ENCODE data around the gene ANKRD60. TPM values are rescaled to one million over a fixed set of nuclear protein-coding genes. Genes with fewer than 3 reads are reported as not detected.
A peak's percentile ranks its signal among the peaks of the same experiment; 100 is the strongest.

Gene ANKRD60
- total RNA-seq, 1 experiment from 2014 or later = not detected

DNA sequence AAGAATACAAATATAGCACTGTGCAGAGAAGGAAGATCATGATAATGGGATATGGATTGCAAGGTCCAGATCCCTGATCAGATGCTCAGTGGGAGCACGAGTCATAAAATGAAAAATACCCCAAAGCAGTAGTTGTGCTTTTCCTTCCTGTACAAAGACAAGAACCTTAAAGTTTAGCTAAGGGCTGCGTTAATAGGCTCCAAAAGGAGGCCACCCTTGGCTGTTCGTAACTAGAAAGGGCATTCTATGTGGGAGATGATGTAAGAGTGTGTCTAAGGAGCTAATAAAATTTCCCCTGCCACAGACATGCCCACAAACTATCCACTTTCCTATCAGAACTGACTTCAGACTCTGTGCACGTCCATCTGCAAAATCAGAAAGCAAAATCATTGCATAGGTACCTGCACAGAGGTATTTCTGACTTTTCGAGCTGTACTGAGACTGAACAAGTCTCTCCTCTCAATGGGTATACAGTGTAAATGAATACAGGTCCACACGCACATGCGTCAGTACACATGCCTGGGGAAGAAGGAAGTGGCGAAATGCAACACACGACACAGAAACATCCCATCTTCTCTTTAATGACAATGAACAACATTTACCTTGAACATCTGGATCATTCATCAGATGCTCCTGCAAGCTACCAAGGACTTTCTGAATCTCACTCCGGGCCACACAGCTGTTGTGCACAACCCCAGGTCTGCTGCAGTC lies 16.9 kb upstream of the ANKRD60 start:
- no peak for DNase-seq (ENCODE audit: low spot score)

DNA sequence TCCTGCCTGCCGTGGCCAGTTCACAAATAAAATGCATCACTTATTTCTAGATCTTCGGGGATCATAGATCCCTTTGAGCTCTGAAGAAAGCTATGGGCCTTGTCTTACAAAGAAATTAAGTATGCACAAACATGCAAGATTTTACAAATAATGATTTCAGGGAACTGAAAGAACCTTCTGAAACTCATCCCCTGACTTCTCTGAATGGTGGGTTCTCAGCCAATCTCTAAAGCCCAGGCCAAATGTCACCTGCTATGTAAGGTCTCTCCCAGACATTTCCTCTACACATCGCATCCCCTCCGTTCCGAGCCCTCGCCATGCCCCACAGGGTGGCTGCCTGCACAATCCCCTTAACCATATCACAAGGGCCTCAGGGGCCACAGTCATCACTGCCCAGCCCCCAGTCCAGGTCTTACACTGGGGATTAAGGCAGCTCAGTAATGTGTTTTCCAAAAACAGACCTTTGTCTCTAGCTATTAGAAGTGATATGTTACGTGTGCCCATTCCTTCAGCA lies 16.1 kb upstream of the ANKRD60 start:
- DNase-seq (ENCODE audit: low spot score) = no peak

DNA sequence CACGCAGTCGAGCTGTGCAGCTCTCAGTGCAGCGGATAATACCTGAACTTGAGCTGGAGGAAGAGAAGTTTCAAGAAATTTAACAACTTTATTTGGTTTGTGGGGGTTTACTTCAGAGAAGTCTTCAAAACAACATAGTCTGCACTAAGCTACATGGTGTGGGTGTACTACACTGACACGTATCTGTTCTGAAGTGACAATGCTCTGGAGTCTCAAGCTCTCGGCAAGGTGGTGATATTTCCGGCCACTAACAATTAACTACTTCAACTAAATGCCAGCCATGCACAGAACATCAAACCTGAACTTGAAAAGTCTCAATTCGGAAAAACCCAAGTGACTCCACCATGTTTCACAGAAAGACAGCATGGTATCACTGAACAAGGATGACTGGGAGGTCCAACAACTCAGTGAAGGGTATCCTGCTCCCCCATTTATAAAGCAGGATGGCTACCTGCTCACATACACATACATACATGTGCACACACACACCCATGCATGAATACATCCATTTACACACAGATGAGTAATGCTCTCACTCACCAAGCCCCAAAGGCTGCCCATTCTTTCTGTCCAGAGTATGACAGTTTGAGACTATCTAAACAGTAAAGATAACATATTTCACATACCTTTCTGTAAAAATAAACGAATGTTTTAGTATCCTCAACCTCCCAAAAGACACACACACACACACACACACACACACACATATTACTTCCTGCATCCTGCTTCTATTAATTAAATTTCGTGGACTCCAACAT lies 15.4 kb upstream of the ANKRD60 start:
- no peak for DNase-seq (ENCODE audit: low spot score)

DNA sequence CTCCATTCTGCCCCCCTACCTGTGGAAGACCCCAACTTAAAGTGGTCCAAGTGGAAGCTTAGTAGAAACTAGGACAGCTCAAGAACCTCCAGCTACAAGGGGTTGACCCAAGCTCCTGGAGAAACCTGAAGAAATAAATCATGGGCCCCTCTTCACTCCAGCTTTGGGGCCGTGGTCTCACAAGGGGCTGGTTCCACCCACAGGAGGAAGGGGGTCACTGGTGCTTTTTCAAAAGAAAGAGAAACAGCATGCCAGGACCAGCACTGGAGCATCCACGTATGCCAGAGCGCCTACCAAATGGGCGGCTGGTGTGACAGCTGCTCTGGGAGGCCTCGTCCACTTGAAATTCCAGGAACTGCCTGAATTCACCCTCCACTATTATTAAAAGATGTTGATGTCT lies 14.4 kb upstream of the ANKRD60 start:
- no peak for DNase-seq (ENCODE audit: low spot score)

- DNase-seq (ENCODE audit: low spot score) = no peak
These were observed 13.5 kb upstream of the ANKRD60 start for GRCh38 chr20:58241766-58242465.

DNA sequence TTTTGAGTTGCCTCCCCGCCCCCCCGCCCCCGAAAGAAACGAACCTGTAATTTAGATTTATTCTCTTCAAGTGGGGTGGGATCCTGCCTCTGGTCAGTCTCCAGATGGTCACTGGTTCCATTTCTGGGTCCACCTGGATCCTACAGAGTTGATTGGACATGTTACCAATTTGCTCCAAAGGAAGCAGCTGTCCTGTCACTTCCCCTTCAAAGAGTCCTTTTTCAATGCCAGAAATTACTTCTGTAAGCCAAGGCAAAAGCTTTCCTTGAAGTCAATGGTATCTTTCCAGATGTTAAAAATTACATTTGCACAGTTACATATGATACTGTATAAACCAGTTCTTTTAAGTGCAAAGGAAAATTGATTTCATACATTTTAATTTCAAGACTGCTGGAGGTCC lies 12.0 kb upstream of the ANKRD60 start:
- DNase-seq (ENCODE audit: low spot score) = no peak

- no peak for DNase-seq (ENCODE audit: low spot score)
These were observed 10.8 kb upstream of the ANKRD60 start for GRCh38 chr20:58239216-58239615.

DNA sequence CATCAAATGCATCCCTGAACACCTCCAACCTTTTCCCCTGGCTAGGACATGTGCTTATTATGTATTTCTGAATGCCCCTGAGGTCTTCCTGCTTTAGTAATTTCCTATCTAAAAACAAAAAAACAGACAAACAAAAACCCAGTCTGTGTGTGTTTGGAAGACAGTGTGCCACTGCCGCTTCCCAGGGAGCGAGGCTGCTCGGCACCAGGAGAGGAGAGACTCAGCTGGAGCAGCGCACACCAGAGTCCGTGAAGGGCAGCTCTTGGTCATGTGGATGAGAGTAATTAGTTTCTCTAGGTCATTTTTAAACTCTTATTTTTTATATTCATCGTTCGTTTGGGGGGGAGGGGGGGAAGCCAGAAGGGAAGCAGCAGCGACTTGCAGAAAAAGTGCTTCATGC lies 10.0 kb upstream of the ANKRD60 start:
- DNase-seq (ENCODE audit: low spot score) = no peak

DNA sequence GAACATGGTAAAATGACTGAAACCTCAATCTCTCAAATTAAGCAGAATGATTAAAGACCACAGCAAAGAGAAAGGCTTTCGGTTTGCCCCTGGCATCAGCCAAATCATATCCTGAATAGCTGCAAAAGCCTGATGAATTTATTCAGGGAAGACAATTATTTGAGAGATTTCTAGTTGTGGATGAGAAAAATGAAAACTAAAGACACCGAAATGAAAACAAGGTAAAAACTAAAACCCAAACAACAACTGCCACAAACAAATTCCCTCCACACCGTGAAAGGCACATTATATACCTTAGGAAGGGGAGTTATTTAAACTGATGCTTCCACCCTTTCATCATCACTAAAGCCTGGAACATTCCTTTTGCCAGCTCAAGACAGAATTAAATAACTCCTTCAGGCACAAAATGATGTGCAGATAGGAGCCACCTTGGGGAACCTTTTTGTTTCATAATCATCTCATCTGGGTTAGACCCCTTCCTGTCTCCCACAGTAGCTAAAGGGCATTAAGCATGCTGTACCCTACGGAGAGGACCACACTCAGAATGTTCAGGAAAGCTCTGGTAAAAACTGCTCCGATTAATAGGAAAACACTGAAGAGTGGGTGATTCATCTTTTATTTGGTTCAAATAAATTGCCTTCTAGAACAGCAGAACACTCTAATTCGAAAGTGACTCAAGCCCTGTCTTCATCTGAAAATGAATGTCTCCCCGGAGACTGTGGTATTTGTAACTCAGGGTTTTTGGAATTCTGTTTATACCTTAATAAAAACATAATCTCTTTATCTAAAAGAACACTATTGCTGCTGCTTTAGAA lies 9.1 kb upstream of the ANKRD60 start:
- no peak for DNase-seq (ENCODE audit: low spot score)

DNA sequence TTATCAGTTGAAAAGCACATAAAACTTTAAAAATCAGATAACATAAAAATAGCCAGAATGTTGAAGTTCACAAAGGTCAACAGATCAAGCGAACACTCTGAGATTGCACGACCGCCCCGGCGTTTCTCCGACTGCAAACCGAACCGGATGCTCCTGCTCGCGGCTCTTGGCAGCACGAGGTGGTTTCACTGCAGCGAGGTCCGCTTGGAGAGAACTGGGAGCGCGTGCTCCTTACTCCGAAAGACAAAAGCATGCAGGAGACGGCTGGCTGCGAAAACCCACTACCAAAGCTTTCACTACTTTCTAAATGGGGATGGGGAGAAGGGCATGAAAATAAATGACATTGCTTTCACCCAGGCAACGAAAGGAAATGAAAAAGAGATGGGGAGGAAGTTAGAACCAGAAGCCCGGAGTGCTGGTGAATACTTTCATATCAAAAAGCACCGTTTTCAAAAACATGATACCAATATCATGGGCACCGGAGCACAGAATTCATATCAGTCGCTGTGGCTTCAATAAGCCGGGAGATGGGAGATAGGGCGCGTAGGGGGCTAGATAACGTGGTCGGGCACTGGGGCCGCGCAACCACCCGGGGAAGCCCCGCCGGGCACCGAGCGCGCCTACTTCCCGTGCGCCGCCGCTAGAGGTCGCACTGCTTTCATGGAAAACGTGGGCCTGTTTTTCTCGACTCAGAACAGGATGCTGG lies 8.3 kb upstream of the ANKRD60 start:
- DNase-seq (ENCODE audit: low spot score) = peak; percentile 55

DNA sequence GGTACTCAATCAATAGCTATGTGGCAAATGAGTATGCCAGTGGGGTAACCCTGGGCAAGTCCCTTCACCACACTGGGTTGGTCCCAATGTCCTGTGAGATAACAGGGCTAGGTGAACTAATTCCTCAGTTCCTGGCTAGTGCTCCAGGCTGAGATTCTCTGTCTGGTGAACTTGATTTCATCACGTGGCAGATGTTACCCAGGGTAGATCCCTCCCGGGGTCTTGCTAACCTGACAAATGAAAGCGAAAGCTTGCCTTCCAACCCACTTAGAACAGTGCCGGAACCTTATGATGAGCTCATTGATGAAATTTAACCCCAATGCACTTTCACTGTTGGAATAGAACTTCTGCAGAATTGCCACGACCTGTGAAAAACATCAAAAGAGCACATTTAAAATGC lies 6.6 kb upstream of the ANKRD60 start:
- DNase-seq (ENCODE audit: low spot score) = no peak

DNA sequence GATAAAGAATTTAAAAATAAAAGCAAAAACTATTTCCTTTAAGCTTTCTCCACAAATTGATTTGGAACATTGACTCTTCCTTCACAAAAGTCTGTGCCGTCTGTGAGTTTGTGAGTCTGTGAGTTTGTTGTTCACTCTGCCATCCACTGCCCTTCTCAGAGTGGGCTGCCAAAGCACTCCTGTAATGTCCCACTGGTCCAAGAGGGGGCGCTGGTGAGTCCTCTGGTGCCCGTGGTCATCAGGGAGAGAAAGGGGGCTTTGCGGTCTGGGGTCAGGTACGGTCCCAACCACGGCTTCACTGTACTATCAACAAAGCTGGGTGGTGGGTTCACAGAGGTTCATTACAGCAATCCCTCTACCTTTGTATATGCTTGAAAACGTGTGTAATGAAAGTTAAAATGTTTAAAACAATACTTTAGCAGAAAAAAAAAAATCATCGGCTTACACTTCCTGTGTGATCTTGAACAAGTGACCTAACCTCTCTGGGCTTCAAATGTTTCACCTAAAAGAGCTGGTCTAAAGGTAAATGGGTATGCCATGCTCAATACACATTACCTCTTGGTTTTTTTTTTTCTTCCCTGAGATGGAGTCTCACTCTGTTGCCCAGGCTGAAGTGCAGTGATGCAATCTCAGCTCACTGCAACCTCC lies 5.6 kb upstream of the ANKRD60 start:
- no peak for DNase-seq (ENCODE audit: low spot score)

GRCh38 chr20:58233393-58233792 lies 4.9 kb upstream of the ANKRD60 start:
- no peak for DNase-seq (ENCODE audit: low spot score)

GRCh38 chr20:58231683-58232082 lies 3.2 kb upstream of the ANKRD60 start:
- DNase-seq (ENCODE audit: low spot score) = no peak

DNA sequence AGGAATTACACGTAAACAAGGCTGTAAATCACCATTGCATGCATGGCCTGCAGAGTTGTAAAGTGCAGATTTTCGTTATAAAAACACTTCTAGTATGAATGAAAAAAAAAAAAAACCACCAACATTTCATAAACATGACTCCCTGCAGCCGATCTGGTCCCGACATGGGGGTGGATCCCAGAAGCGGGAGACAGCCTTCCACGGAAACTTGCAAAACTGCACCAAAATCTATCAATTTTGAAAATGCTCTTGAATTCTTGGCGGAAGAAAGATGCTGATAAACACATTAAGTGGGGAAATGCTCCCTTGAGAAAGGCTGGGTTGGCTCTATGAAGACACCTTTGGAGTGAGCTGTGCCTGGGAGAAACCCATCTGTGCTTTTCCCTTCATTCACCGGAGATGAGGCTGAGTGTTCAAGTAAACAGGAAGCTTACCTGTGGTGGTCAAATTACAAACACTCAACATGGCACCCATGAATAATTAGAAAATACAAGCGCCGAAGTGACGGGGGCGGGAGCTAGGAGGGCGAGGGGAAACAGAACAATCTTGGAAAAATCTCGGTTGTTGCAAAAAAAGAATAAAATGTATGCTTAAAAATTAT lies 845 bp upstream of the ANKRD60 start:
- no peak for DNase-seq (ENCODE audit: low spot score)

DNA sequence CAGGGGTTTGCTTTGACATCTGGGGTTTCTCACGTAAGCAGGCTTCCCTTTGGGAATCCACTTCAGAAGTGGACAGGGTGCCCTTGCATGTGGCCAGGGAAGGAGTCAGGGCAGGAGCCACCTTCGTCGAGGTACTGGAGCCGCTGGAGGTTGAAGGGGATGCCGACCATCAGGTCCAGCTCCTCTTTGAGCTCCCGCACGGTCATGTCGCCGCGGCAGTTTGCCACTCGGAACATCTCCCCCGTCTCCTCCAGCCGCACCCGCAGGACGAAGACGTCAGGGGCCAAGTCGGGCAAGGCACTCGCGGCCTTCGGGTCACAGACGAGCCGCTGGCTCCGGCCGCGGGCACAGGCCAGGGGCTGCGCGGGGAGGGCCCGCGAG lies 360 bp downstream of the ANKRD60 start:
- no peak for DNase-seq (ENCODE audit: low spot score)

DNA sequence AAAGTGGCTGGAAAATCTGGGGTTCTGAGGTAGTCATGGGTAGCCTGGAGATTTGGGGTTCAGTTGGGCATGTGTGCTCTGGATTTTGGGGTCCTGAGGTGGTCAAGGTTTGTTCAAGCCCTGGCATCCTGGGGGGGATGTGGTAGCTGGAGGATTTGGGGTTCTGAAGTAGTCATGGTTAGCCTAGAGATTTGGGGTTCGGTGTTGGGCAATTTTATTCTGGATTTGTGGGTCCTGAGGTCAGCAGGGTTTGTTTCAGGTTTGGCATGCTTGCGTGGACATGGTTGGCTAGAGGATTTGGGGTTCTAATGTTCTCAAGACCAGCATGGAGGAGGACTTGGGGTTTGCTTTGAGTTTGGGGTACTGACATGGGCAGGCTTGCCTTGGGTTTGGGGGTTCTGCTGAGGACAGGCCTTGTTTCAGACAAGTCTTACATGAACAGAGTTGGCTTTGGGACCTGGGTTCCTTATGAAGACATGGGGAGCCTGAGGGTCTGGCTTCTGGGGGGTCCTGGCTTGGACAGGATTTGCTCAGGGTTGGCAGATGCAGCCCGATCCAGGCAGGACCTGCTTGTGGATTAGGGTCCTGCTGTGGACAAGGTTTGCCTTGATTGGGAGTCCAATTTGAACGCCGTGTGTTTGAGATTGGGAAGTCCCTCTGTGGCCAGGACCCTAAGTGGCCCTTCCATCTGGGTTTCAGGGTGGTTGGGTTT lies 906 bp downstream of the ANKRD60 start:
- no peak for DNase-seq (ENCODE audit: low spot score)

DNA sequence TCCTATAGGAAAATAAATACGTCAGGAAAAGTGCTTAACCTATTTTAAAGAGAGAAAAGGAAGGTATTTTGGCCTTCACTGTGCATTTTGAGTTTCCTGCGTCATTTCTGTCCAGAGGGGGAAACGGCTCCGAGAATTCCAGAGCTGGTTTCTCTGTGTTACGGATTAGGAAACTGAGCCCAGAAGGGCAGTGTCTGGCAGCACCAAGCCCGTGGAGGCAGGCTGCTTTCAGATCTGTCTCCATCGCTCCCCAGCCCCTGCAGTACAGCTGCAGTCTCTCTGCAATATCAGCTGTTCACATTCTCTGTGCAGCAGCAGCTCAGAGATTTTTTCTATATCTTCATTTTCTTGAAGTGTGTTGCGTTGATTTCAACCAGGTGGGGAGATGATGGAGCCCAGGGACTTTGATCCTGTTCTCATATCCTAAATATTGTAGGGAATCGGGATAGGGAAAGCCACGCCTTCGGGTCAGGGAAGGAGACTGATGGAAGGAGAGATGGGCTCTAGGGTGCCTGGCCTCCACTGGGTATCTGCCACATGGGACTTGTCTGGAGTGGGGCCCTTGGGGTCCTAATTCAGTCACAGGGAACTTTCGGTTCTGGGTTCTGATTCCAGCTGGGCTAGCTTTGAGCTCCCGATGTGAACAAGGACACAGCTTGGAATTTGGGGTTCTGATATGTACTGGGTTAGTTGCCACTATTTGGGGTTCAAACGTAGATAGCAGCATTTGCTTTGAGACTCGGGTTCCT lies 2.8 kb downstream of the ANKRD60 start:
- no peak for DNase-seq (ENCODE audit: low spot score)

DNA sequence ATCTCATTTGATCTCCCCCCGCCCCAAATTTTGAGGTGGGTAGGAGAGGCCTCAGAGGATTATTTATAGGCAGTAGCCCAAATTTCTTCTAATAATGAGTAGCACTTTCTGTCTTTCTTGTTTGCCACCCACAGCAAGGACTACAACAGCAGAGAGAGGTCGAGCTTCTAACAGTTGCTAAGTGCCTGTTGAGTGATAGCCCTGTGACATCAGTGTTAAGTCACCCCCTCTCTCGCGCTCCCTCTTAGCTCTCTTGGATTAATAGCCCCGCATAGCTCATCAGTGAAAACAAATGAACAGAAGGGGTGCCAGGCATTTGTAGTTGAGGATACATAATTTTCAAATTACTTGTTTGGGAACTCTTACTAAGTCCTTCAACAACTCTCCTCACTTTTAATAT lies 3.5 kb downstream of the ANKRD60 start:
- DNase-seq (ENCODE audit: low spot score) = no peak

Measured in H4 (cell line).